Epithelial cell of proximal tubule (primary cell): ENCODE results near the gene CRYGN. TPM values are rescaled to one million over a fixed set of nuclear protein-coding genes. Genes with fewer than 3 reads are reported as not detected.

ENCODE experiments used
- DNase-seq: peaks from one replicate; pipeline ENCODE4 v3.0.0-alpha.2; 2011; ENCODE audit warnings: low read depth
- H3K4me3 ChIP-seq: 2 replicates; pipeline ENCODE4 v1.5.1; 2011; ENCODE audit warnings: low read depth, mild to moderate bottlenecking, low read length
- CTCF ChIP-seq: conservative IDR thresholded peaks from 2 replicates; pipeline ENCODE4 v1.5.1; 2012; ENCODE audit warnings: low read depth, mild to moderate bottlenecking, low read length
- total RNA-seq: library from RNA; depleted of rRNA; stranded (reverse); fragments of >200 nt; gene quantifications from 2 replicates; pipeline ENCODE4 v1.2.3, GENCODE V29; 2015

Gene CRYGN
- total RNA-seq, 1 donor from 2014 or later, result not detected

GRCh38 chr7:151469281-151469680 is 29.3 kb upstream of the CRYGN start:
- H3K4me3 ChIP-seq, result no peak overlapping the region
- TF ChIP-seq CTCF, result no peak
- no peak for DNase-seq

GRCh38 chr7:151468217-151469018 is 28.5 kb upstream of the CRYGN start:
- no peak overlapping the region for H3K4me3 ChIP-seq
- TF ChIP-seq CTCF, result no peak
- DNase-seq, result no peak

- DNase-seq, result no peak
- no peak overlapping the region for H3K4me3 ChIP-seq
- no peak for TF ChIP-seq CTCF
Measured at GRCh38 chr7:151465169-151465568, 25.2 kb upstream of the CRYGN start.

GRCh38 chr7:151462306-151462779 is 22.4 kb upstream of the CRYGN start:
- no peak overlapping the region for H3K4me3 ChIP-seq
- no peak for TF ChIP-seq CTCF
- no peak for DNase-seq

- TF ChIP-seq CTCF, result no peak
- no peak for DNase-seq
- no peak overlapping the region for H3K4me3 ChIP-seq
Measured at GRCh38 chr7:151461942-151462230, 21.9 kb upstream of the CRYGN start.

GRCh38 chr7:151461096-151461941 is 21.4 kb upstream of the CRYGN start:
- TF ChIP-seq CTCF, result no peak
- H3K4me3 ChIP-seq, result no peak overlapping the region
- no peak for DNase-seq
